WTC11 (cell line): ENCODE measurements around the gene MYO16.

Experiments
- CTCF ChIP-seq: fragments of 200-600 bp; IDR thresholded peaks from 2 replicates; pipeline ENCODE4 v1.8.0; 2022; ENCODE audit warnings: antibody characterized with exemption
- ELF4 ChIP-seq: sonication (generic); formaldehyde crosslinking; IDR thresholded peaks from 2 replicates; pipeline ENCODE4 v1.8.1; 2022; ENCODE audit warnings: low read depth, mild to moderate bottlenecking, moderate library complexity, missing genetic modification reagents
- TF ChIP-seq, protein P1 (sequence below): sonication (generic); formaldehyde crosslinking; conservative IDR thresholded peaks from 2 replicates; pipeline ENCODE4 v1.8.1; 2022; ENCODE audit warnings: mild to moderate bottlenecking, missing genetic modification reagents

DNA sequence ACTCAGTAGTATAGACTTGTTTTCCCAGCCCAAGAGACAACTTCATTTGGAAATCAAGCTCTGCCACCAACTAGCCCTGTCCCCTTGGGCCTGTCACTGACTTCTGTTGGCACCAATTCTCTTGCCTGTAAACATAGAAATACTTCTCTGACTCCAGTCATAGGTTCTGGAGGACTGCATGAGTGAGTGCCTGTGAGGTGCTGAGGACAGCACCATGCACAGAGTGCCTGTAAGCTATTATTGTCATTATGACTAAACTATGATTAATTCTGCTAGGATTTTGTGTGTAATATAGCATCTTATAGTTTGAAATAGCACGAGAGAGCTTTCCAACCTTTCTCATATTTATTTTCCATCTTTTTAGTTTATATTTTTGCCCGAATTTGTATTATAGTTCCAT is 247.9 kb downstream of the MYO16 start:
- TF ChIP-seq CTCF: no peak
- no peak for TF ChIP-seq ELF4
- TF ChIP-seq, protein P1, sequence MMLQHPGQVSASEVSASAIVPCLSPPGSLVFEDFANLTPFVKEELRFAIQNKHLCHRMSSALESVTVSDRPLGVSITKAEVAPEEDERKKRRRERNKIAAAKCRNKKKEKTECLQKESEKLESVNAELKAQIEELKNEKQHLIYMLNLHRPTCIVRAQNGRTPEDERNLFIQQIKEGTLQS (CRISPR knock-in tag): no peak
